ENCODE data around the gene PACRG.

Gene PACRG

GRCh38 chr6:163182696-163183095, 454.9 kb downstream of the PACRG start:
- DNase-seq, result no peak

- DNase-seq, result no peak
These were observed 456.0 kb downstream of the PACRG start for GRCh38 chr6:163183806-163184205.

- no peak for DNase-seq
These were observed 458.0 kb downstream of the PACRG start for GRCh38 chr6:163185744-163186143.

- no peak for DNase-seq
These were observed 458.8 kb downstream of the PACRG start for GRCh38 chr6:163186527-163186926.

GRCh38 chr6:163187201-163187600, 459.4 kb downstream of the PACRG start:
- DNase-seq, result no peak

- DNase-seq, result no peak
These were observed 459.8 kb downstream of the PACRG start for GRCh38 chr6:163187606-163188005.

- DNase-seq, result no peak
These were observed 461.0 kb downstream of the PACRG start for GRCh38 chr6:163188746-163189145.

GRCh38 chr6:163189609-163190008, 461.8 kb downstream of the PACRG start:
- no peak for DNase-seq

GRCh38 chr6:163190786-163191185, 463.0 kb downstream of the PACRG start:
- DNase-seq, result no peak

- no peak for DNase-seq
These were observed 464.1 kb downstream of the PACRG start for GRCh38 chr6:163191704-163192537.

GRCh38 chr6:163192591-163192990, 464.8 kb downstream of the PACRG start:
- no peak for DNase-seq

- no peak for DNase-seq
These were observed 465.6 kb downstream of the PACRG start for GRCh38 chr6:163193326-163193725.

- DNase-seq, result no peak
These were observed 468.2 kb downstream of the PACRG start for GRCh38 chr6:163195721-163196691.

GRCh38 chr6:163197839-163198238, 470.1 kb downstream of the PACRG start:
- no peak for DNase-seq

GRCh38 chr6:163198396-163198795, 470.6 kb downstream of the PACRG start:
- DNase-seq, result no peak

GRCh38 chr6:163199371-163199770, 471.6 kb downstream of the PACRG start:
- DNase-seq, result no peak

- DNase-seq, result no peak
These were observed 472.5 kb downstream of the PACRG start for GRCh38 chr6:163200289-163200688.

GRCh38 chr6:163200694-163201093, 472.9 kb downstream of the PACRG start:
- DNase-seq, result no peak

- no peak for DNase-seq
These were observed 474.1 kb downstream of the PACRG start for GRCh38 chr6:163201855-163202254.

GRCh38 chr6:163206196-163206595, 478.4 kb downstream of the PACRG start:
- no peak for DNase-seq

- no peak for DNase-seq
These were observed 479.9 kb downstream of the PACRG start for GRCh38 chr6:163207431-163208383.

- DNase-seq, result no peak
These were observed 481.2 kb downstream of the PACRG start for GRCh38 chr6:163209005-163209404.

GRCh38 chr6:163212123-163212522, 484.3 kb downstream of the PACRG start:
- no peak for DNase-seq
